ENCODE data around the gene PLXDC2. TPM values are rescaled to one million over a fixed set of nuclear protein-coding genes. Genes with fewer than 3 reads are reported as not detected.

PLXDC2 gene
- total RNA-seq, 1 experiment from 2014 or later = 0.21 TPM

DNA sequence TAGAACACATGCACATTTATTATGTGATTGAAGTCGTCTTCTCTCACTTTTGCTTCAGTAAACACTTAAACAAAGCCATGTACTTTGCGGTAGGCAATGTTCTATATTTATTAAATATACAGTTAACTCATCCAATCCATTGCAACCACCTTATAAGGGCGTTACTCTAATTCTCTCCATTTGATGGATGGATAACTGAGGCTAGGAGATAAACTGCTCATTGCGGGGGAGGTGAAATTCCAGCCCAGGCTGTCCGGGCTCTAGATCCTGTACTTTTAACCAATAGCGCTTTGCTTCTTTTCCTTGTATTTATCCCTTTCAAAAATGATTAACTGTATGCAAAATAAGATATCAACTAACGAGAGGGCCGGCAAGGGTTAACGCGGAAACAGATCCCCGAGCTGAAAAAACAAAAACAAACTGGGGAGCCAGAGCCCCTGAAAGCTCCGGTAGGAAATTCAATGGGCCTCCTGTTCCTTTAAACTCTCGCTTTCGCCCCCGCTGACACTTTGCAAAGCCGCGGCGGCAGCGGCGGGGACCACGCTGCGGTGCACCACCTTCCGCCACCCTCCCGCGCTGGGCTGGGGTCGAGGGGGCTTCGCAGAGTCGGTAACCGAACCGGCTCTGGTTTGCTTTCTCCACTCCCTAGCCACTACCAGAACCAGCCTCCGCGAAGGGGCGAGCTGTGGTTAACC lies 1.0 kb upstream of the PLXDC2 start:
- ChIA-PET POLR2A (no interaction called here), CTCF (no interaction called here)

DNA sequence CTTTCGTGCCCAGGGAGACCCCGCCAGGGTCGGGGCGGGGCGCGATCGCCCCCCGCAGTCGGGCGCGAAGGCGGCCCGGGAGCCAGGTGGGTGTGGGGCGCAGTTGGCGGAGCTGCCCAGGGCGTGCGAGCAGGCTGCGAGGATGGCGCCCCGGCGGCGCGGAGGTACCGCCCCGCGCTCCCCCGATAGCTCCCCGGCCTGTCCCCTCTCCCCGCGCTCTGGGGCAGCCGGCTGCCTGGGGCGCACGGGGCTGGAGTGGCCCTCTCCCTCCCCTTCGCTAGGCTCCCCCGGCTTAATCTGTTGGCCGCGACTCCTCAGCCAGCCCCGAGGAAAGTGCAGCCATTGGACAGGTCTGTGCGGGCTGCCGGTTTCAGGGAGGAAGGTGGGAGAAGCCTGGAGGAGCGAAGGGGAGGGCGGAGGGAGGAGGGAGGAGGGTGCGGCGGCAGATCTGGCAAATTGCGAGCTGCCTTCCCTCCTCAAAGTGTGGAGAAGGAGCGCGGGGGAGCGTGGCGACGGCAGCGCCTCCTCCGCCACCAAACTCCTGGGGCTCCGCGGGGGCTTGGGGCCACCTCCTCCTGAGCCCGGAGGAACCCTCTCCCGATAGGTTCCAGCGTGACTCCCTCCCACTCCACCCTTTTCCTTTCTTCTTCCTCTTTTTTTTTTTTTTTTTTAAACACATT lies 361 bp upstream of the PLXDC2 start:
- in situ Hi-C loops (cut with HindIII; ENCODE audit: low pct_unique_long_range_greater_than_20kb, low sequenced_read_pairs) = no loop called here
- DNase-seq (ENCODE audit: low read depth, low spot score) = no peak
- ATAC-seq = peak; percentile 57; the same call in 1 of the 2 replicates

More for the DNA sequence above, 1.0 kb upstream of the PLXDC2 start:
- Histone ChIP-seq H3K27me3 (ENCODE audit: control insufficient read depth, insufficient read depth, low read length) (peaks cover 15% of the 10 kb centered on the region; the same call in 1 of the 2 replicates), H3K36me3 (ENCODE audit: control insufficient read depth, insufficient read depth, low read length) (no peaks in the 10 kb centered on the region), H3K4me1 (ENCODE audit: control insufficient read depth, insufficient read depth, low read length) (no peaks in the 10 kb centered on the region), H3K27ac (ENCODE audit: low read length) (no peak overlapping the region), H3K9me3 (ENCODE audit: control insufficient read depth, insufficient read depth, low read depth, low read length) (no peaks in the 10 kb centered on the region), H3K4me3 (ENCODE audit: low read depth in 2 of 2, low read length in 2 of 2) (peak overlapping the region; percentile 46 to 61)
- intact Hi-C loops (cut with micrococcal nuclease; ENCODE audit: unreplicated experiment) (loop anchor here (5.0 kb wide), 1 partner anchor 952 kb away; no protein-coding TSS in a partner anchor), in situ Hi-C loops (cut with HindIII; ENCODE audit: low pct_unique_long_range_greater_than_20kb, low sequenced_read_pairs) (no loop called here)
- BruUV-seq (replicated peaks) = no TSS peak
- ATAC-seq (no peak), DNase-seq (ENCODE audit: low read depth, low spot score) (no peak)
- TF ChIP-seq POLR2AphosphoS5 (IDR thresholded peaks at IDR 0.05; ENCODE audit: low read depth, low read length) (no peak), SIN3A (IDR thresholded peaks at IDR 0.05; ENCODE audit: borderline replicate concordance, insufficient read depth, low read depth, low read length) (no peak), TCF7L2 (IDR thresholded peaks at IDR 0.05; ENCODE audit: low read depth, low read length) (no peak)
- TF ChIP-seq, protein P1, sequence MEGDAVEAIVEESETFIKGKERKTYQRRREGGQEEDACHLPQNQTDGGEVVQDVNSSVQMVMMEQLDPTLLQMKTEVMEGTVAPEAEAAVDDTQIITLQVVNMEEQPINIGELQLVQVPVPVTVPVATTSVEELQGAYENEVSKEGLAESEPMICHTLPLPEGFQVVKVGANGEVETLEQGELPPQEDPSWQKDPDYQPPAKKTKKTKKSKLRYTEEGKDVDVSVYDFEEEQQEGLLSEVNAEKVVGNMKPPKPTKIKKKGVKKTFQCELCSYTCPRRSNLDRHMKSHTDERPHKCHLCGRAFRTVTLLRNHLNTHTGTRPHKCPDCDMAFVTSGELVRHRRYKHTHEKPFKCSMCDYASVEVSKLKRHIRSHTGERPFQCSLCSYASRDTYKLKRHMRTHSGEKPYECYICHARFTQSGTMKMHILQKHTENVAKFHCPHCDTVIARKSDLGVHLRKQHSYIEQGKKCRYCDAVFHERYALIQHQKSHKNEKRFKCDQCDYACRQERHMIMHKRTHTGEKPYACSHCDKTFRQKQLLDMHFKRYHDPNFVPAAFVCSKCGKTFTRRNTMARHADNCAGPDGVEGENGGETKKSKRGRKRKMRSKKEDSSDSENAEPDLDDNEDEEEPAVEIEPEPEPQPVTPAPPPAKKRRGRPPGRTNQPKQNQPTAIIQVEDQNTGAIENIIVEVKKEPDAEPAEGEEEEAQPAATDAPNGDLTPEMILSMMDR (IDR thresholded peaks at IDR 0.05) = no peak

More for the DNA sequence above, 361 bp upstream of the PLXDC2 start:
- H3K4me3 ChIP-seq (ENCODE audit: low read depth in 2 of 2, low read length in 2 of 2) = peak overlapping the region; percentile 46 to 61
- BruUV-seq (replicated peaks) = no TSS peak
- TF ChIP-seq POLR2AphosphoS5 (IDR thresholded peaks at IDR 0.05; ENCODE audit: low read depth, low read length) (no peak), SIN3A (IDR thresholded peaks at IDR 0.05; ENCODE audit: borderline replicate concordance, insufficient read depth, low read depth, low read length) (no peak), TCF7L2 (IDR thresholded peaks at IDR 0.05; ENCODE audit: low read depth, low read length) (no peak)
- TF ChIP-seq, protein P2, sequence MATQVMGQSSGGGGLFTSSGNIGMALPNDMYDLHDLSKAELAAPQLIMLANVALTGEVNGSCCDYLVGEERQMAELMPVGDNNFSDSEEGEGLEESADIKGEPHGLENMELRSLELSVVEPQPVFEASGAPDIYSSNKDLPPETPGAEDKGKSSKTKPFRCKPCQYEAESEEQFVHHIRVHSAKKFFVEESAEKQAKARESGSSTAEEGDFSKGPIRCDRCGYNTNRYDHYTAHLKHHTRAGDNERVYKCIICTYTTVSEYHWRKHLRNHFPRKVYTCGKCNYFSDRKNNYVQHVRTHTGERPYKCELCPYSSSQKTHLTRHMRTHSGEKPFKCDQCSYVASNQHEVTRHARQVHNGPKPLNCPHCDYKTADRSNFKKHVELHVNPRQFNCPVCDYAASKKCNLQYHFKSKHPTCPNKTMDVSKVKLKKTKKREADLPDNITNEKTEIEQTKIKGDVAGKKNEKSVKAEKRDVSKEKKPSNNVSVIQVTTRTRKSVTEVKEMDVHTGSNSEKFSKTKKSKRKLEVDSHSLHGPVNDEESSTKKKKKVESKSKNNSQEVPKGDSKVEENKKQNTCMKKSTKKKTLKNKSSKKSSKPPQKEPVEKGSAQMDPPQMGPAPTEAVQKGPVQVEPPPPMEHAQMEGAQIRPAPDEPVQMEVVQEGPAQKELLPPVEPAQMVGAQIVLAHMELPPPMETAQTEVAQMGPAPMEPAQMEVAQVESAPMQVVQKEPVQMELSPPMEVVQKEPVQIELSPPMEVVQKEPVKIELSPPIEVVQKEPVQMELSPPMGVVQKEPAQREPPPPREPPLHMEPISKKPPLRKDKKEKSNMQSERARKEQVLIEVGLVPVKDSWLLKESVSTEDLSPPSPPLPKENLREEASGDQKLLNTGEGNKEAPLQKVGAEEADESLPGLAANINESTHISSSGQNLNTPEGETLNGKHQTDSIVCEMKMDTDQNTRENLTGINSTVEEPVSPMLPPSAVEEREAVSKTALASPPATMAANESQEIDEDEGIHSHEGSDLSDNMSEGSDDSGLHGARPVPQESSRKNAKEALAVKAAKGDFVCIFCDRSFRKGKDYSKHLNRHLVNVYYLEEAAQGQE (IDR thresholded peaks at IDR 0.05; ENCODE audit: insufficient read depth in 1 of 2, low read depth in 2 of 2, low read length in 1 of 2) = no peak
- TF ChIP-seq, protein P1 (IDR thresholded peaks at IDR 0.05) = no peak
- H3K27ac ChIP-seq (ENCODE audit: low read length) = no peak overlapping the region
- POLR2A ChIA-PET = no interaction called here
- CTCF ChIA-PET = no interaction called here
- H3K4me1 ChIP-seq (ENCODE audit: control insufficient read depth, insufficient read depth, low read length) = no peaks in the 10 kb centered on the region
- H3K27me3 ChIP-seq (ENCODE audit: control insufficient read depth, insufficient read depth, low read length) = peaks cover 15% of the 10 kb centered on the region; the same call in 1 of the 2 replicates
- no peaks in the 10 kb centered on the region for H3K9me3 ChIP-seq (ENCODE audit: control insufficient read depth, insufficient read depth, low read depth, low read length)
- H3K36me3 ChIP-seq (ENCODE audit: control insufficient read depth, insufficient read depth, low read length) = no peaks in the 10 kb centered on the region
- intact Hi-C loops (cut with micrococcal nuclease; ENCODE audit: unreplicated experiment) = loop anchor here (5.0 kb wide), 1 partner anchor 951 kb away; no protein-coding TSS in a partner anchor

Measured in Panc1 (cell line).